Measurements from ENCODE around the gene TMEM256.
A peak's percentile ranks its signal among the peaks of the same experiment; 100 is the strongest.

Gene TMEM256

GRCh38 chr17:7407485-7408251 lies 3.8 kb upstream of the TMEM256 start, which contains the start of gene NLGN2:
NLGN2 (plus strand) TSS chr17:7407845; CDS start chr17:7408256, 411 bp downstream.
- no peak for DNase-seq (ENCODE audit: low read depth)

GRCh38 chr17:7407082-7407481 lies 3.2 kb upstream of the TMEM256 start:
- DNase-seq (ENCODE audit: low read depth), result no peak

GRCh38 chr17:7406235-7406825 lies 2.4 kb upstream of the TMEM256 start:
- DNase-seq (ENCODE audit: low read depth), result no peak

- DNase-seq (ENCODE audit: low read depth), result no peak
Measured at GRCh38 chr17:7405350-7406234, 1.7 kb upstream of the TMEM256 start.

GRCh38 chr17:7404737-7405349 lies 946 bp upstream of the TMEM256 start:
- DNase-seq (ENCODE audit: low read depth), result no peak

GRCh38 chr17:7403727-7403976 lies 245 bp downstream of the TMEM256 start:
- DNase-seq (ENCODE audit: low read depth), result no peak

GRCh38 chr17:7403043-7403726 lies 712 bp downstream of the TMEM256 start:
- no peak for DNase-seq (ENCODE audit: low read depth)

- DNase-seq (ENCODE audit: low read depth), result no peak
Measured at GRCh38 chr17:7398612-7399011, 5.3 kb downstream of the TMEM256 start.

GRCh38 chr17:7396147-7396546 lies 7.8 kb downstream of the TMEM256 start:
- no peak for DNase-seq (ENCODE audit: low read depth)

GRCh38 chr17:7394452-7395191 lies 9.3 kb downstream of the TMEM256 start, which contains the start of gene PLSCR3:
PLSCR3 (minus strand) TSS chr17:7394525; CDS start chr17:7394110, 415 bp downstream.
- peak; percentile 63 for DNase-seq (ENCODE audit: low read depth)

- DNase-seq (ENCODE audit: low read depth), result no peak
Measured at GRCh38 chr17:7393613-7394451, 10.1 kb downstream of the TMEM256 start.

GRCh38 chr17:7392696-7393612 lies 10.9 kb downstream of the TMEM256 start:
- no peak for DNase-seq (ENCODE audit: low read depth)

- no peak for DNase-seq (ENCODE audit: low read depth)
Measured at GRCh38 chr17:7391307-7391706, 12.6 kb downstream of the TMEM256 start.

- no peak for DNase-seq (ENCODE audit: low read depth)
Measured at GRCh38 chr17:7389924-7390910, 13.7 kb downstream of the TMEM256 start.

- no peak for DNase-seq (ENCODE audit: low read depth)
Measured at GRCh38 chr17:7388856-7389255, 15.0 kb downstream of the TMEM256 start.

GRCh38 chr17:7384489-7385081 lies 19.3 kb downstream of the TMEM256 start:
- DNase-seq (ENCODE audit: low read depth), result no peak

- DNase-seq (ENCODE audit: low read depth), result no peak
Measured at GRCh38 chr17:7383742-7384488, 20.0 kb downstream of the TMEM256 start.

All from fibroblast of the conjunctiva (primary cell).